ENCODE results near the gene CNOT4. TPM values are rescaled to one million over a fixed set of nuclear protein-coding genes. Genes with fewer than 3 reads are reported as not detected.

The CNOT4 gene
- total and polyA plus RNA-seq, 2 of the 4 experiments (the other 2 are of a cell fraction), result 7.0 to 8.1 TPM

DNA sequence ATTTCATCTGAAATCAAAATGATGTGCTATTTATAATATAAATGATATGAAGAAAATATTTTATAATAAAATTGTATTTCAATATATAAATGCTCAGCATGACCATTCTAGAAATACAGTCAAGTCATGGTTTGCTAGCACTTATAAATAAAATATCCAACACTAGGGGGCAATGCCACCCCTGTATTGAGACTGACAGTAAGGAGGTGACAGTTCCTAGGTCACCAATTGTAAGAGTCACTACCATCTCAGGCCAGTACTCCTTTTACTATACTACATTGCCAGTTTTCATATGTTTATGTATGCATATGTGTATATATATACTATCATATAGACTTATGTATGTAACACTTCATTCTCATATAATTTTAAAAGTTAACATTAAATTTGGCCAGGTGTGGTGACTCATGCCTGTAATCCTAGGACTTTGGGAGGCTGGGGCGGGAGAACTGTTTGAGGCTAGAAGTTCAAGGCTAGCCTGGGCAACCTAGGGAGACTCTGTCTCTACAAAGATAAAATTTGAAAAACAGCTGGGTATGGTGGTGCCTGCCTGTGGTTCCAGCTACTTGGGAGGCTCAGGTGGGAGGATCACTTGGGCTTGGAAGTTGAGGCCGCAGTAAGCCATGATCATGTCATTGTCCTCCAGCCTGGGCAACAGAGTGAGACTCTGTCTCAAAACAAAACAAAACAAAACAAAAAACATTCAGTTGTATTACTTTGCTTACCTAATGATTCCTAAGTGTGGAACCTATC, 2.4 kb upstream of the CNOT4 start:
- Histone ChIP-seq H3K4ac (ENCODE audit: low read depth, low read length) (no peak overlapping the region), H3K27me3 (ENCODE audit: control insufficient read depth, insufficient read depth, low read length) (no peaks in the 10 kb centered on the region), H4K91ac (ENCODE audit: insufficient read depth, low read depth, low read length) (no peak overlapping the region), H2BK120ac (ENCODE audit: low read depth, low read length) (no peak overlapping the region), H3K9ac (ENCODE audit: low read depth, low read length) (no peak overlapping the region), H2BK5ac (ENCODE audit: low read depth, low read length, poor library complexity, severe bottlenecking) (no peak overlapping the region), H3K36me3 (ENCODE audit: control insufficient read depth, insufficient read depth, low read length) (no peaks in the 10 kb centered on the region), H2AFZ (replicated peaks; ENCODE audit: low read length, poor library complexity) (no peak overlapping the region), H2AK9ac (replicated peaks; ENCODE audit: low read depth, low read length, poor library complexity) (no peak overlapping the region), H4K20me1 (ENCODE audit: insufficient read depth, low read length) (peaks cover 24% of the 10 kb centered on the region; the same call in 1 of the 2 replicates), H2BK15ac (ENCODE audit: low read depth, low read length) (no peak overlapping the region), H3K79me1 (ENCODE audit: low read depth in 1 of 2, low read length in 2 of 2) (peaks cover 0 to 13% of the 10 kb centered on the region in 2 experiments; a peak in 2 of 4 replicates), H3K4me1 (ENCODE audit: control insufficient read depth, insufficient read depth, low read length) (no peaks in the 10 kb centered on the region), H3K4me3 (ENCODE audit: insufficient read depth, low read depth, low read length) (no peak overlapping the region), H3K9me3 (ENCODE audit: control insufficient read depth, insufficient read depth, low read length) (no peaks in the 10 kb centered on the region), H4K5ac (ENCODE audit: low read depth, low read length) (no peak overlapping the region), H3K4me2 (ENCODE audit: low read depth, low read length) (no peak overlapping the region), H3K14ac (replicated peaks; ENCODE audit: low read depth, low read length) (no peak overlapping the region), H2BK20ac (ENCODE audit: low read depth, low read length) (no peak overlapping the region), H4K8ac (ENCODE audit: low read depth in 2 of 2, low read length in 2 of 2) (no peak overlapping the region), H3K56ac (ENCODE audit: extremely low read depth, insufficient read depth, low read length) (no peak overlapping the region), H3K18ac (ENCODE audit: low read depth, low read length) (no peak overlapping the region), H3K27ac (ENCODE audit: insufficient read depth, low read length) (no peak overlapping the region), H2AK5ac (ENCODE audit: low read depth, low read length) (no peak overlapping the region), H3K23ac (ENCODE audit: low read depth, low read length) (no peak overlapping the region), H3K9me1 (ENCODE audit: insufficient read depth, low read length) (no peaks in the 10 kb centered on the region)
- whole genome bisulfite sequencing, 2 experiments (ENCODE audit: extremely low coverage in 2 of 2, insufficient read length in 1 of 2), result no CpG with 5 or more reads among the region's 2 CpGs
- CTCF ChIA-PET, result no interaction called here
- DNase-seq (peak; percentile 52), ATAC-seq (ENCODE audit: low read depth) (no peak)
- in situ Hi-C loops (cut with MboI; ENCODE audit: low sequenced_read_pairs), result no loop called here
- dilution Hi-C loops (cut with HindIII; ENCODE audit: low sequenced_read_pairs, unreplicated experiment), result no loop called here
- intact Hi-C loops (cut with micrococcal nuclease), result loop anchor here (2.0 to 5.0 kb wide), 2 partner anchors 44 to 300 kb away; partner anchors contain the start of genes NUP205 and WDR91
- no TSS peak for BruUV-seq (replicated peaks)
- POLR2A ChIA-PET (ENCODE audit: unreplicated experiment), result no interaction called here
- TF ChIP-seq, protein P1, sequence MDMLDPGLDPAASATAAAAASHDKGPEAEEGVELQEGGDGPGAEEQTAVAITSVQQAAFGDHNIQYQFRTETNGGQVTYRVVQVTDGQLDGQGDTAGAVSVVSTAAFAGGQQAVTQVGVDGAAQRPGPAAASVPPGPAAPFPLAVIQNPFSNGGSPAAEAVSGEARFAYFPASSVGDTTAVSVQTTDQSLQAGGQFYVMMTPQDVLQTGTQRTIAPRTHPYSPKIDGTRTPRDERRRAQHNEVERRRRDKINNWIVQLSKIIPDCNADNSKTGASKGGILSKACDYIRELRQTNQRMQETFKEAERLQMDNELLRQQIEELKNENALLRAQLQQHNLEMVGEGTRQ (IDR thresholded peaks at IDR 0.05; ENCODE audit: low read depth, low read length), result no peak
- TF ChIP-seq, protein P2, sequence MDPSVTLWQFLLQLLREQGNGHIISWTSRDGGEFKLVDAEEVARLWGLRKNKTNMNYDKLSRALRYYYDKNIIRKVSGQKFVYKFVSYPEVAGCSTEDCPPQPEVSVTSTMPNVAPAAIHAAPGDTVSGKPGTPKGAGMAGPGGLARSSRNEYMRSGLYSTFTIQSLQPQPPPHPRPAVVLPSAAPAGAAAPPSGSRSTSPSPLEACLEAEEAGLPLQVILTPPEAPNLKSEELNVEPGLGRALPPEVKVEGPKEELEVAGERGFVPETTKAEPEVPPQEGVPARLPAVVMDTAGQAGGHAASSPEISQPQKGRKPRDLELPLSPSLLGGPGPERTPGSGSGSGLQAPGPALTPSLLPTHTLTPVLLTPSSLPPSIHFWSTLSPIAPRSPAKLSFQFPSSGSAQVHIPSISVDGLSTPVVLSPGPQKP (IDR thresholded peaks at IDR 0.05; ENCODE audit: borderline replicate concordance, low read depth, low read length), result no peak
- TF ChIP-seq RFX5 (IDR thresholded peaks at IDR 0.05; ENCODE audit: low read depth, low read length) (no peak), CEBPB (IDR thresholded peaks at IDR 0.05; ENCODE audit: low read depth, low read length) (no peak), NFE2L2 (IDR thresholded peaks at IDR 0.05; ENCODE audit: low read depth, low read length) (peak; percentile 82), SMC3 (IDR thresholded peaks at IDR 0.05; ENCODE audit: low read depth, low read length) (peak; percentile 29; the same call in 1 of the 2 replicates), FOS (IDR thresholded peaks at IDR 0.05; ENCODE audit: low read depth, low read length) (no peak), MXI1 (IDR thresholded peaks at IDR 0.05; ENCODE audit: borderline replicate concordance, low read depth, low read length) (no peak), CHD1 (IDR thresholded peaks at IDR 0.05; ENCODE audit: low read depth, low read length) (no peak), BHLHE40 (IDR thresholded peaks at IDR 0.05; ENCODE audit: low read depth, low read length) (no peak), MAFK (IDR thresholded peaks at IDR 0.05; ENCODE audit: low read depth, low read length) (0 out of 2 replicates have a peak, but pooled peaks have one; percentile 8), POLR2A (IDR thresholded peaks at IDR 0.05; ENCODE audit: low read depth, low read length) (no peak), CTCF (conservative IDR thresholded peaks at IDR 0.05; ENCODE audit: low read depth, low read length) (peak; percentile 53), MAZ (IDR thresholded peaks at IDR 0.05; ENCODE audit: borderline replicate concordance, low read depth, low read length) (no peak), RCOR1 (IDR thresholded peaks at IDR 0.05; ENCODE audit: insufficient replicate concordance, low read length) (no peak)

All from IMR-90 (cell line).